Erythroblast (primary cell): ENCODE data around the gene PIP5K1B.

Experiments used
- DNase-seq, 2 experiments: peaks; one replicate each; lab custom pipeline; 2025; lab: John Stamatoyannopoulos, UW
- GATA1 ChIP-seq: IDR thresholded peaks from 2 replicates; pipeline ENCODE4 v1.6.1; 2011; ENCODE audit warnings: low read depth, mild to moderate bottlenecking, control low read depth, low read length, moderate library complexity
- POLR2A ChIP-seq: IDR thresholded peaks from 2 replicates; pipeline ENCODE4 v1.6.1; 2011; ENCODE audit warnings: mild to moderate bottlenecking, low read length

The PIP5K1B gene

GRCh38 chr9:68983522-68984424 lies 278.7 kb downstream of the PIP5K1B start:
- peak; percentile 48 to 55 for DNase-seq
- TF ChIP-seq POLR2A = peak; percentile 9
- TF ChIP-seq GATA1 = no peak

GRCh38 chr9:68986949-68987348 lies 281.9 kb downstream of the PIP5K1B start:
- peak; percentile 27 to 70 for DNase-seq

DNA sequence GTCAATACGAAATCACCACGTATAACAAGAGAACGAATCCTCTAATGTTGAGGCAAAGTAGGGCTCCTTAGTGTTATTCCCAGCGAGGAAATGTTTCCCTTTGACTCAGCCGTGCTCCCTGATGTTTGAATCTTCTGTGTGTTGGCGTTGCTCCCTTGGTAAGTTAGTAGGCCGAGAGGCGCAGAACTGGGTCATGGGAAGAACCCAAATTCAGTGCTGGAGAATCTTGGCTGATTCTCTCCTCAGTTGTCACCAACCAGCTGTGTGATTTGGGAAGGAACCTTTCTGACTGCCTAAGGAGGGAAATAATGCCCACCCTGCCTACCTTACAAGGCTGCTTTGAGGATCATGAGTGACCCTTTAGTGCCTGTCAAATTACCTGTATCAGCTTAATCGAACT lies 286.4 kb downstream of the PIP5K1B start:
- no peak for DNase-seq
- TF ChIP-seq GATA1 (no peak), POLR2A (no peak)

GRCh38 chr9:68995776-68996175 lies 290.7 kb downstream of the PIP5K1B start:
- TF ChIP-seq GATA1 (no peak), POLR2A (no peak)
- no peak for DNase-seq

DNA sequence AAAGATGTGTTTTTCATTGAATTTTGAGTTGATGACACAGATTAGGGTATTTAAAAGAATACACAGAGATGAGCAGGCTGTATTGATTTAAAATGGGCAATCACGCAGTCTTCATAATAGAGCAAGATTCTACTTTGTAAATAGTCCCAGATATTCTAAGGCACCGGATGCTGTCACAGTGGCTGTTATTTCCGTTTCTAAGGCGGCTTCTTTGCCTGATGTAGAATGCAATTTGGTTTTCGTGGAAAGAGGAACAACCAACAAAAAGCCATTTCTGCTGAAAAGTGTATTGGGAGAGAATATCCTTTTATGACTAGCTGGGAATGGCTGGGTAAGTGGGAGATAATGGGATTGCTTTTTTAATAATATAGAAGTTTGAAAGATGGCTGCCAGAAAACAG lies 291.4 kb downstream of the PIP5K1B start:
- DNase-seq = no peak
- no peak for TF ChIP-seq GATA1
- no peak for TF ChIP-seq POLR2A

DNA sequence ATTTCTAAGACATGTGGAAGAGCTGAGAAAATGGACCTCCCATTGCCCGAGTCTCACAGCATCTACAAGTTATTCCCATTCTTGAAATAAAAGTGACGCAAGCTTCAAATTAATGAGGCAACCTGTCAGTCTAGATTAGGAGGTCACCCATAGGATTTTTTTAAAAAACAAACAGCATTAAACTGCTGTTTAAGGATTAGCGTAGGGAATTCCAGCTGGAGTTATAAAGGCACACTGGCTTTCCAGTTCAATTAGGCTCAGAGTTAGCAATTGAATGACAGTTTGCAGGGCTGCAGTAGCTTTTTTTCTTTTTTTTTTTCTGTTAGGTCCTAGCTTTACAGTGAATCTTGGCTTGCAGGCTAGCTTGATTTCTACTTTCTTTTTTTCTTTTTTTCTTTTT lies 292.6 kb downstream of the PIP5K1B start:
- no peak for DNase-seq
- TF ChIP-seq GATA1 (no peak), POLR2A (no peak)

- TF ChIP-seq POLR2A (no peak), GATA1 (no peak)
- DNase-seq = no peak
These were observed 293.3 kb downstream of the PIP5K1B start for GRCh38 chr9:68998385-68998784.

DNA sequence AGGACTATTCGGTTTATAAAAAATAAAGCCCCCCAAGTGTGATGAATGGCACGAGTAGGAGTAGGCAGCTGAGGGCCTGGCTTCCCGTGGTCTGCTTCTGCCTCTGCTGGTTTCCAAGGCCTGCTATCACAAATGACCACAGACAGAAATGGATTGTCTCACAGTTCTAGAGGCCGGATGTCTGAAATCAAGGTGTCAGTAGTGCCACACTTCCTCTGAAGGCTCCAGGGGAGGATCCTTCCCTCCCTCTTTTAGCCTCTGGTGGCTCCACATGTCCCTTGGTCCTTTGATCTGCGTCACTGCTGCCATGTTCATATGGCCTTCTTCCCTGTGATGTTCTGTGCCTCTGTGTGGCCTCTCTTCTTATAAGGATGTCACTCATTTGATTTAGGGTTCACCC lies 293.8 kb downstream of the PIP5K1B start:
- TF ChIP-seq POLR2A = no peak
- no peak for TF ChIP-seq GATA1
- peak in 1 of 2 experiments; percentile 17 for DNase-seq

- TF ChIP-seq GATA1 = no peak
- TF ChIP-seq POLR2A = no peak
- peak; percentile 86 for DNase-seq
These were observed 294.5 kb downstream of the PIP5K1B start for GRCh38 chr9:68999393-69000105.

- TF ChIP-seq GATA1 = no peak
- TF ChIP-seq POLR2A = no peak
- DNase-seq = no peak
These were observed 296.9 kb downstream of the PIP5K1B start for GRCh38 chr9:69001921-69002320.

- TF ChIP-seq POLR2A (no peak), GATA1 (no peak)
- no peak for DNase-seq
These were observed 298.0 kb downstream of the PIP5K1B start for GRCh38 chr9:69003051-69003450.

GRCh38 chr9:69004836-69005235 lies 299.8 kb downstream of the PIP5K1B start:
- TF ChIP-seq POLR2A (no peak), GATA1 (no peak)
- DNase-seq = no peak

GRCh38 chr9:69009708-69010107 lies 304.7 kb downstream of the PIP5K1B start:
- DNase-seq = no peak

DNA sequence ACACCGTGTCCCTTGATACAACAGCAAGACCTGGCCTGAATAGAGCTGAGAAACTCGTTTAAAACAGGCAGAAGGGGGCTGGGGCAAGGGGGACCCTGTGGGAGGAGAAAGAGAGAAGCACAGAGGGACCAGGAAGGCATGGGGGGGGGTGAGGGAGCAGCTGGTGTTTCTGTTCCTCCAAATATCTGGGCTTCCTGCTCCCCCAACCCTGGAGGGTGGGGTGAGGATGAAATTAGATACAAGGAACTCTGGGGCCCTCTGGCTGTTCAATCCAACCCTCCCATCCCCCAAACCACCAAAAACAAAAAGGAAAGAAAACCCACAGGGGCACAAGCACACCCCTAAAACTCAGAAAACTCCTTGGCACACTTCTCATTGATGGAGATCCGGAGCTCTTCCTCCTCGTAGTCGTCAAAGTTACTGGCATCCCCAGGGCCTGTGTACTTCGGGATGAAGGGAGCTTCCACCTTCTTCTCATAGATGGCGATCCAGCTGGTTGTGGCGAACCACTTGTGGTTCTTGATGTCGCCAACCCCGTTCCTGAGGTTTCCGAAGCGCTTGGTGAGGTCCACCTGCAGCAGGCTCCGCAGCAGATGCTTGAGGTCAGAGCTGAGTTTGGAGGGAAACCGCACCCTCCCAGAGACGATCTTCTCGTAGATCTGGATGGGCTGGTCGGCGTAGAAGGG lies 307.8 kb downstream of the PIP5K1B start:
- DNase-seq = peak in 1 of 2 experiments; percentile 28
- no peak for TF ChIP-seq POLR2A
- no peak for TF ChIP-seq GATA1

More at GRCh38 chr9:69009708-69010107, 304.7 kb downstream of the PIP5K1B start:
- TF ChIP-seq GATA1 (no peak), POLR2A (no peak)
